ENCODE measurements around the gene SPNS1. TPM values are rescaled to one million over a fixed set of nuclear protein-coding genes. Genes with fewer than 3 reads are reported as not detected.
A peak's percentile ranks its signal among the peaks of the same experiment; 100 is the strongest.

SPNS1 gene
- total and polyA plus RNA-seq, 4 donors = 11.5 to 20.5 (median 15.7) TPM

DNA sequence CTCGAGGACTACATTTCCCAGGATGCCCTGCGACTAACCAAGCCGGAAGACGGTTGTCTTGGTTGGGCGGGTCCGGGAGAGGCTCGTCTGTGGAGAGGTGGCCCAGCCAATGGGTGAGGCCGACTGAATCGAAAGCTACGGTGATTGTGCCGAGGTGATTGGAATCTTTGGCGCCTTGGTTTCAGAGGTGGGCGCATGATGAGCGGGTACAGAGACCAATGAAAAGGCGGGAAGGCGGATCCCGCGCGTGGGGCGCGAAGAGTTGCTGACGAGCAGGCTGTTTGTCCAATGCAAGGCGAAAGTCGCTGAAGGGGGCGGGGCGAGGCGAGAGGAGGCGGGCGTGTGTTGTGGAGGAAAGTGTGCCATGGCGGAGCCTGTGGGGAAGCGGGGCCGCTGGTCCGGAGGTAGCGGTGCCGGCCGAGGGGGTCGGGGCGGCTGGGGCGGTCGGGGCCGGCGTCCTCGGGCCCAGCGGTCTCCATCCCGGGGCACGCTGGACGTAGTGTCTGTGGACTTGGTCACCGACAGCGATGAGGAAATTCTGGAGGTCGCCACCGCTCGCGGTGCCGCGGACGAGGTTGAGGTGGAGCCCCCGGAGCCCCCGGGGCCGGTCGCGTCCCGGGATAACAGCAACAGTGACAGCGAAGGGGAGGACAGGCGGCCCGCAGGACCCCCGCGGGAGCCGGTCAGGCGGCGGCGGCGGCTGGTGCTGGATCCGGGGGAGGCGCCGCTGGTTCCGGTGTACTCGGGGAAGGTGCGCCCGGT, 23.7 kb upstream of the SPNS1 start, which contains the start of gene NFATC2IP:
TSS of gene NFATC2IP (plus strand) at position 290 of the 762 bp plus-strand sequence. CDS start at position 365, 75 bp downstream.
- H3K36me3 ChIP-seq (ENCODE audit: control insufficient read depth in 4 of 4, insufficient read depth in 3 of 4, low read depth in 1 of 4, low read length in 3 of 4) = peaks cover under 1 to 20% (median 14%) of the 10 kb centered on the region in 4 donors
- TF ChIP-seq REST (IDR thresholded peaks at IDR 0.05) (no peak), RXRA (IDR thresholded peaks at IDR 0.05) (peak in 1 of 2 donors; percentile 23), FOXA1 (IDR thresholded peaks at IDR 0.05) (no peak), SP1 (IDR thresholded peaks at IDR 0.05) (peak; percentile 99), YY1 (IDR thresholded peaks at IDR 0.05) (peak; percentile 90), FOXA2 (IDR thresholded peaks at IDR 0.05) (no peak), HNF4A (conservative IDR thresholded peaks at IDR 0.05) (peak in 1 of 2 donors; percentile 19), ZBTB33 (IDR thresholded peaks at IDR 0.05) (peak; percentile 74), GABPA (IDR thresholded peaks at IDR 0.05 in 1 of 2, conservative IDR thresholded peaks at IDR 0.05 in 1 of 2) (peak; percentile 74 to 95), HNF4G (IDR thresholded peaks at IDR 0.05) (no peak), JUND (IDR thresholded peaks at IDR 0.05) (no peak), NR2F2 (IDR thresholded peaks at IDR 0.05) (no peak), EGR1 (IDR thresholded peaks at IDR 0.05; ENCODE audit: low read depth in 2 of 2) (no peak), RAD21 (IDR thresholded peaks at IDR 0.05) (peak; percentile 16 to 33), TAF1 (conservative IDR thresholded peaks at IDR 0.05) (no peak), CTCF (IDR thresholded peaks at IDR 0.05; ENCODE audit: low read depth, low read length, missing input control) (no peak)
- TF ChIP-seq, protein P1, sequence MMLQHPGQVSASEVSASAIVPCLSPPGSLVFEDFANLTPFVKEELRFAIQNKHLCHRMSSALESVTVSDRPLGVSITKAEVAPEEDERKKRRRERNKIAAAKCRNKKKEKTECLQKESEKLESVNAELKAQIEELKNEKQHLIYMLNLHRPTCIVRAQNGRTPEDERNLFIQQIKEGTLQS (IDR thresholded peaks at IDR 0.05) = no peak
- TF ChIP-seq, protein P2, sequence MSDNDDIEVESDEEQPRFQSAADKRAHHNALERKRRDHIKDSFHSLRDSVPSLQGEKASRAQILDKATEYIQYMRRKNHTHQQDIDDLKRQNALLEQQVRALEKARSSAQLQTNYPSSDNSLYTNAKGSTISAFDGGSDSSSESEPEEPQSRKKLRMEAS (IDR thresholded peaks at IDR 0.05) = peak; percentile 63
- WGBS = under 1% methylated on average over 79 of the region's 79 CpGs
- peak within 1 kb of the TSS; percentile 58 to 71 for H3K9ac ChIP-seq (ENCODE audit: low read depth in 1 of 2, low read length in 2 of 2)
- H3K27me3 ChIP-seq (ENCODE audit: control insufficient read depth in 4 of 4, insufficient read depth in 4 of 4, low read length in 3 of 4) = no peaks in the 10 kb centered on the region
- H3K4me3 ChIP-seq (ENCODE audit: low read depth in 1 of 3, low read length in 3 of 3) = peak within 1 kb of the TSS; percentile 68 to 99 (median 80)
- peaks cover 2 to 14% (median 13%) of the 10 kb centered on the region in 4 donors for H3K4me1 ChIP-seq (ENCODE audit: control insufficient read depth in 4 of 4, insufficient read depth in 4 of 4, low read length in 3 of 4)
- H3K9me3 ChIP-seq (ENCODE audit: control insufficient read depth in 4 of 4, low read length in 3 of 4) = no peaks in the 10 kb centered on the region
- H3K27ac ChIP-seq (ENCODE audit: low read depth in 1 of 2, low read length in 2 of 2) = peak within 1 kb of the TSS; percentile 57 to 76
- DNase-seq (ENCODE audit: low spot score) = peak; percentile 100

All from liver (tissue), 9 donors.